GM18951 (cell line): ENCODE measurements around the gene GPATCH8.

ENCODE experiments used
- POLR2A ChIP-seq: IDR thresholded peaks from 4 replicates; pipeline ENCODE4 v1.6.1; 2011; ENCODE audit warnings: mild to moderate bottlenecking; ENCODE audit not compliant: insufficient read length, insufficient read depth; ENCODE audit errors: extremely low read depth
- in situ Hi-C: fragments of 300-500 bp; cut with MboI; formaldehyde crosslinking; loops from one replicate; pipeline ENCODE4 v1.12.0; 2022; ENCODE audit warnings: low sequenced_read_pairs, mixed read lengths, inconsistent platforms; ENCODE audit not compliant: unreplicated experiment

GPATCH8 gene

GRCh38 chr17:44360144-44360533 is 143.1 kb downstream of the GPATCH8 start:
- no peak for TF ChIP-seq POLR2A
- in situ Hi-C loops = no loop called here

- no peak for TF ChIP-seq POLR2A
- in situ Hi-C loops = no loop called here
Measured at GRCh38 chr17:44359458-44360143, 143.6 kb downstream of the GPATCH8 start.

- no peak for TF ChIP-seq POLR2A
- in situ Hi-C loops = no loop called here
Measured at GRCh38 chr17:44359006-44359405, 144.2 kb downstream of the GPATCH8 start.

- in situ Hi-C loops = no loop called here
- TF ChIP-seq POLR2A = no peak
Measured at GRCh38 chr17:44358066-44358465, 145.1 kb downstream of the GPATCH8 start.

- TF ChIP-seq POLR2A = no peak
- in situ Hi-C loops = no loop called here
Measured at GRCh38 chr17:44356241-44356640, 147.0 kb downstream of the GPATCH8 start.

GRCh38 chr17:44355642-44356099 is 147.5 kb downstream of the GPATCH8 start:
- no peak for TF ChIP-seq POLR2A
- in situ Hi-C loops = no loop called here

GRCh38 chr17:44354582-44355561 is 148.3 kb downstream of the GPATCH8 start:
- no peak for TF ChIP-seq POLR2A
- in situ Hi-C loops = no loop called here

- in situ Hi-C loops = no loop called here
- TF ChIP-seq POLR2A = no peak
Measured at GRCh38 chr17:44353672-44354331, 149.4 kb downstream of the GPATCH8 start.

- no peak for TF ChIP-seq POLR2A
- in situ Hi-C loops = no loop called here
Measured at GRCh38 chr17:44352828-44353671, 150.2 kb downstream of the GPATCH8 start.

- in situ Hi-C loops = no loop called here
Measured at GRCh38 chr17:44351961-44352827, 151.0 kb downstream of the GPATCH8 start.

GRCh38 chr17:44351464-44351863 is 151.7 kb downstream of the GPATCH8 start:
- in situ Hi-C loops = no loop called here
- TF ChIP-seq POLR2A = no peak

More at GRCh38 chr17:44351961-44352827, 151.0 kb downstream of the GPATCH8 start:
- no peak for TF ChIP-seq POLR2A

- TF ChIP-seq POLR2A = no peak
- in situ Hi-C loops = no loop called here
Measured at GRCh38 chr17:44350733-44351226, 152.4 kb downstream of the GPATCH8 start.
